Stimulated activated naive CD4-positive, alpha-beta T cell treated with Interleukin-2 at 50 U/mL for 16 hours (primary cell): ENCODE results near the gene CHADL.
A peak's percentile ranks its signal among the peaks of the same experiment; 100 is the strongest.

ENCODE experiments used
- DNase-seq: peaks from one replicate; lab custom pipeline; 2025; lab: John Stamatoyannopoulos, UW

The CHADL gene

GRCh38 chr22:41230401-41230785 is 10.3 kb downstream of the CHADL start:
- no peak for DNase-seq

DNA sequence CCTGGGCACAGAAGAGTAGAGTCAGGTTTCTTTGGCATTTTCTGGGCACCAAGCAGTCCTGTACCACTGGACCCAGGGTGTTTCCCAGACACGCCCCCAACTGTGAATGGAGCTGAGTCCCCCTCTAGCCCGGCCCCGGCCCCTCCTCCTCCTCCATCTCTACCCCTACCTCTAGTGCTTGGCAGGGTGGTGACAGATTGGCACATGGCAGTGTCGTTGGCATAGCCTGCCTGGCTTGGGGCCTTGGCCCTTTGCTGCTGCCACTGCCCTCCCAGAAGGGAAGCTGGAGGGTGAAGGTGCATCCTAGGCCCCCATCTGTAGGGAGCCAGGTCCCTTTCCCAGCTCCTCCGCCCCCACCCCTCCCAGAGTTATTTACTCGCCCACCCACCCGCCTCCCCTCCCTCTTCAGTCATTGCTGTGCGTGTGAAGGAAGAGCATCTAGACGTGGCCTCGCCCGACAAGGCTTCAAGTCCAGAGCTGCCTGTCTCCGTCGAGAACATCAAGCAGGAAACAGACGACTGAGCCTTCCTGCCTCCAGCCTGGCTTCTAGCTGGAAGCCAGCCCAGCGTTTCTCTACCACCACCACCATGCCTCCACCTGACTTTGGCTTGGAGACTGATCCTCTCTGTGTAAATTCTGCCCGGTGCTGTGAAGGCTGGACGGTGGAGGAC is 10.9 kb downstream of the CHADL start:
- DNase-seq: no peak

GRCh38 chr22:41229215-41229614 is 11.5 kb downstream of the CHADL start:
- DNase-seq: no peak

DNA sequence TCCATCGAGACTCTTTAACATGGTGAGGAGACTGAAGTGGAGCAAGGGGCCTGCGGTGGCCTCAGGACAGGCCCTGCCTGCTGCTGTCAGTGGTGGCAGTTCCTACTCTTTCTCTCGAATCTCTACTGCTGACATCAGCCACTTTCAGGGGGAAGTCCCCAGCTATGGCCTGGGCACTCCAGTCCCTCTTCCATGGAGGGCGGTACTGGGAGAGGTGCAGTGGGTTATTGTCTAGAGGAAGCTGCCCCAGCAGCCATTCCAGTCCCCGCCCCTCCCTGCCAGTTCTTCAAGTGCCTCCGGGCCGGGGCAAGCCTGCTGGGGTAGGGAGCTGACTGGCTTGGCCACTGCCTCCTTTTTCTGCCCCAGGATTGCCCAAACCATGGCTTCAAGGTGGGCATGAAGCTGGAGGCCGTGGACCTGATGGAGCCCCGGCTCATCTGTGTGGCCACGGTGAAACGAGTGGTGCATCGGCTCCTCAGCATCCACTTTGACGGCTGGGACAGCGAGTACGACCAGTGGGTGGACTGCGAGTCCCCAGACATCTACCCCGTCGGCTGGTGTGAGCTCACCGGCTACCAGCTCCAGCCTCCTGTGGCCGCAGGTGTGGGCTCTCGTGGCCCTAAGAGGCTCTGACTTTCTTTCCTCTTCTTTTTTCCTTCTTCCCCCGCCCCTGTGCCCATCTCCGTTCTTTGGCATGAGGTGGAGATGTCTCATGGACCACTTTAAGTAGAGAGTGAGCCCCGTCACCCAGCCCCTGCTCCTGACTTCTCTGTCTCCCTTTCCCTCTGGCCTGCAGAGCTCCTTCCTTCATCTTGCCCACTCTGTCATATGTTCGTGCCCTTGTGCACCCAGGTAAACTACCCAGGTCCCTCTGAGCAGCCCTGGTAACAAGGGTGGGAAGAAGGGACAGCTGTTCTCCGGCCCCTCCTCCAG is 13.7 kb downstream of the CHADL start:
- DNase-seq: no peak

- DNase-seq: no peak
Measured at GRCh38 chr22:41223535-41223934, 17.2 kb downstream of the CHADL start.

DNA sequence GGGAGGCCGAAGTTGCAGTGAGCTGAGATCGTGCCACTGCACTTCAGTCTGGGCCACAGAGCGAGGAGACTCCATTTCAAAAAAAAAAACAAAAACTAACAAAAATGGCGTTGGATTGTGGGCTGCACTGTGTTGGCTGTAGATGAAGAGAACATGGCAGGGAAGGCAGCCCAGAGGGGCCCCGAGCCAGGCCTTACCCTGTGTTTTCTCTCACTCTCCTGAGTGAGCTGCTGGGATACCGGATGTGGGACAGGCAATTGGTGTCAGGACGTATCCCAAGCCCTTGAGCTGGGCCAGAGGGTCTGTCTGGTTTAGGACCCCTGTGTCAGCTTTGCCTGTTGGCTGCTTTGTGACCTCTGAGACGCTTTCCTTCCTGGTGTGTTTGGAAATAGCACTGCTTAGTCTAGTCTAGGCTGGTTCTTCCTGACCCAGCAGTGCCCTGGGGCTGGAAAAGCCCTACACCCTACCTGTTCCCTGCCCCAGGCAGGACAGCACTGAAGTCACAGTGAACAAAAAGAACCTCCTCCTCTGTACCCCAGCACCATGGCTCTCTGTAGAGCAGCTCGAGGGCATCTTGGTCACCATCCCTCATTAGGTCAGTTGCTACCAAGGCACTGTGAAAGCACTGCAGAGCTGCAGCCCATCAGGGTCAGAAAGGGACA is 17.8 kb downstream of the CHADL start:
- no peak for DNase-seq

DNA sequence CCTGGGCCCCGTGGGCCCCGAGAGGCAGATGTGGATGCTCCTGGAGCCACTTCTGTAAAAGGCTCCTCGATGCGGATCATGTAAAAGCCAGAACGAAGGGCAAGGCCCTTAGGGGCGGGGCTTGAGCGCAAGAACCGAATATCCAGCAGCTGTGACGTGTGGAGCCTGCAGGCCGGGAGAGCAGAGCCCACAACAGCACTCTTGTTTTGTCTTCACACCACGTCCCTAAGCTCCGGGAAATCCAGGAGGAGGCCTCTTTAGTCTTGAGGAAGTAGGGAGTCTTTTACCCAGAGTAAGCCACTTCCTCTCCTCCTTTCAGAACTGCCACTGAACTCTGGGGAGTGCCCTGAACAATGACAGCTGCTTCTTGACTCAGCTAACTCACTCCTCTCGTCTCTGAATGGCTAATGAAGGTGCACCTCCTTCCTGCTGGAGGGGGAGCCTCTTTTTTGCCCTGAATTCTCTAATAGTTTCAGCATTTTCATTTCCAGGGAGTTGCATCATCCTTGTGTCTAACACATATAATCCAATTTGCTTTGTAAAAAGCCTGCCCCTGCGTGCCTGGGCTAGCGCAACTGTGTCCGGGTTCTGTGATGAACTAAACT is 23.1 kb downstream of the CHADL start:
- peak; percentile 27 for DNase-seq

GRCh38 chr22:41216984-41217383 is 23.7 kb downstream of the CHADL start:
- no peak for DNase-seq

- no peak for DNase-seq
Measured at GRCh38 chr22:41215926-41216325, 24.8 kb downstream of the CHADL start.

DNA sequence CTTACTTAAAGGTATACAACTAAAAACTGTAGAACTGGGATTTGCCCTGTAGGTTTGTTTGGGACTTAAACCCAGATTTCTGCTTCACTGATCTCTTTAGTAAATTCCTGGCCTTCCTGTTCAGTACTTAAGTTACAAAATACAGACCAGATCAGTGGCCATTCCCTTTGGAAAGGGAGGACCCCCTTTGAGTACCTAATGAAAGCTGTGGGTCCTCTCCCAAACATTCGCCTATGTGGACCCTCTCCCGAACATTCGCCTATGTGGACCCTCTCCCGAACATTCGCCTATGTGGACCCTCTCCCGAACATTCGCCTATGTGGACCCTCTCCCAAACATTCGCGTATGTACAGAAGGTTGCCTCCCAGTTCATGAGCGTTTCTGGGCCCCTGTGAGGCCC is 25.3 kb downstream of the CHADL start:
- DNase-seq: no peak

GRCh38 chr22:41206719-41207118 is 34.0 kb downstream of the CHADL start:
- no peak for DNase-seq

DNA sequence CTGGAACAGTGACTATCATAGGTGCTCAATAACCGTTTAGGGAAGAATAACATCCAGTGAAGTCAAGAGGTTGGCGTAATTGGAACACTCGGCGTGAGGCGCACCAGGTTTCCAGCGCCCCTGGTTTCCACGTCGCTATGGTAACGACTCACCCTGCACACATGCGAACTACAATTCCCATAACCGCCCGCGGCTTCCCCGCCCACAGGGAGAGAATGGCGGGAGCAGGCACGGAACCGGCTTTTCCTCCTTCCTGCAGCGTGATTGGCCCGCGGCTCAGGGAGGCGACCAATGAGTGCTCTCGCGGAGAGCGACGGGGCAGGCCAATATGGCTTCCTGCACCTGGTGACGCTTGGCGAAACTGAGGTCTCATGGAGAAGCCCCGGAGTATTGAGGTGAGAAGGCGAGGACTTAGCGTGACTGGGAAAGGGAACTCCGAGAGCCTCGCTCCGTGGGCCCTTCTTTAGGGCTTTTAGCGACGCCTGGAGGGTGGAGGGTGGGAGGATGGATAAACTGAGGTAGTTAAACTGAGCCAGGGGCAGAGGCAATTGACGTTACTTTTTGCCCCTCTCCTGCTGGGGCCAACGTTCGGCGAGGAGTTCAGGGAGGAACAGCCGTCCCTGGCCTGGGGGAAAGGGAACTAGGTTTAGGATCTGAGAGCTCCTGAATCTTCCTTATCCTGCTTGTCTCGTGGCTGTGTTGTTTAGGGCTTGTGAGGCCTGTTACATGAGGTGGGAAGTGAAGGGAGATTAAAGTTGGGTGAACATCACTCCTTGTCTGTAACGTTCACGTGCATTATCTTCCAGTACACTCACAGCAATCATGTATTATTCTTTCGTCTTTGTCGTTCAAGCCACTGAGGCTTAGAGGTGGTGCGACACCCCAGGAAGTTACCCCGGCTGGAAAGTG is 35.5 kb downstream of the CHADL start, which contains the start of gene L3MBTL2:
Gene L3MBTL2 (plus strand): TSS at position 321 of the 909 bp plus-strand sequence. CDS start 51 bp downstream, at position 372.
- DNase-seq: peak; percentile 98

DNA sequence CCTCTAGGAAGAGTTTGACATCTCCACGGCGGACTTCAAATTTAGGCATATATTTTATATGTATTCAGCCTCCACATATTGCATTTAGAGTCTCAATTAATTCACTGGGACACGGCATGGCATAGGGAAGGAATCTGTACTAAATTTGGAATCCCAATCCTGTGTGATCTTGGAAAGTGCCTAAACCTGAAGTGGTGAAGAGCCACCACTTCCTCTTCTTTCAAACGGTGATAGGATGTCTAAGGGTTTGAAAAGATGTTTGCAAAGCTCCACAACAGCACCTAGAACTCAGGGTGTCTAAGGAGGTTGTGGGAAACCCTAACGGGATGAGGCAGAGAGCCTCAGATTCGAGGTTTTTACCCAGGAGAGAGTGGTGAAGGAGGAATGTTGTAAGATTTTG is 36.7 kb downstream of the CHADL start:
- no peak for DNase-seq

DNA sequence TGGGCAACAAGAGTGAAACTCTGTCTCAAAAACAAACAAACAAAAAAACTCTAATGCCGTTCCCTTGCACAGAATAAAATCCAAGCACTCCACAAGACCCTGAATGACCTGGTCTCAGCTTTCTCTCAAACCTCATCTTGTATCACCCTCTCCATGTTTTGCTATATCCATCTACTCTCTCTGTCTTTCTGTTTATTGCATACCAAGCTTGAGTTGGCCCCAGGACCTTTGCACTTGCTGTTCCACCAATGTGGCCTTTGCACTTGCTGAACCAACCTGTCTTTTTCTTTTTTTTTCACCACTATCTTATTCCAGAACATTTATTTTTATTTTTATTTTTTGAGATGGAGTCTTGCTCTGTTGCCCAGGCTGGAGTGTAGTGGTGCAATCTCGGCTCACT is 37.6 kb downstream of the CHADL start:
- DNase-seq: no peak

- DNase-seq: no peak
Measured at GRCh38 chr22:41201141-41201540, 39.6 kb downstream of the CHADL start.

GRCh38 chr22:41198027-41198580 is 42.6 kb downstream of the CHADL start:
- DNase-seq: peak; percentile 63

DNA sequence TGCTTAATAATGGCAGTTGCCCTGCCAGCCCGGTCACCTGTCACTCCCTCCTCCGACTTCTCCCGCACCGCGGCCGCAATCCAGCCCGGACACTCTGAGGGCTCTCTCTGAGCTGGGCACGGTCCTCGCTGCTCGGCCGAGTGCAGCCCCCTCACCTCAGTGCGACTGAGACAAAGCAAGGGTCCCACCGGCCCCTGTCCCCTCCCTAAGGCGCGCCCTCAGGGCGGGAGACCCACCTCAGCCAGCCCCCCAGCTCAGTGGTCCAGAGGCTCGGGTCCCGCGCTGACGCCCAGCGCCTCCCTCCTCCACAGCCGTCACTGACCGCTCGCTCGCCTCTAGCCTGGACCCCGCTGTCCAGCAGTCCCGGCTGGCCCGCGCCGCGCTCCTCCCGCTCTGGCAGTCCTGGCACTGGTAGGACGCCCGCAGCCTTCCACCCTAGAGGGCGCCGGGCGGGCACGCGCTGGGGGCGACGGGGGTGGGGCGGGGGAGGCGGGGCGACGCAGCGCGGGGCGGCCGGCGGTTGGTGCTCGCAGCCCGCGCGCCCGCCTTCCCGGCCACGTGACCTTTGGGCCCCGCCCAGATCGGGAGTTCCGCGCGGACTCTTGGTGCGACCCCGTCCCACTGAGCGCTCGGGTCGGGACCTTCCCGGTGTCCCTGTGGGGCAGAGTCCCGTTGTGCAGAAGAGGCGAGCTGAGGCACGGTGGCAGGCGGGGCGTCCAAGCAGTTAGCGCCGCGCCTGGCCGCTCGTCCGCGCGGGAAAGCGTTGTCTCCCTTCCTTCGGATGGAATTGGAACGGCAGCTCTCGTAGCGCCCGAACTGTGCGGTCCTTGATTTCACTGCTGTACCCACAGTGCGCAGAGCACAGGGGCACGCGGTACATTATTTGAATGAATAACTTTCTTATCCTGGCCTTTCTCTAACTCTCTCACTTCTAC is 43.4 kb downstream of the CHADL start:
- DNase-seq: peak; percentile 84

GRCh38 chr22:41193829-41194228 is 46.9 kb downstream of the CHADL start:
- DNase-seq: no peak

DNA sequence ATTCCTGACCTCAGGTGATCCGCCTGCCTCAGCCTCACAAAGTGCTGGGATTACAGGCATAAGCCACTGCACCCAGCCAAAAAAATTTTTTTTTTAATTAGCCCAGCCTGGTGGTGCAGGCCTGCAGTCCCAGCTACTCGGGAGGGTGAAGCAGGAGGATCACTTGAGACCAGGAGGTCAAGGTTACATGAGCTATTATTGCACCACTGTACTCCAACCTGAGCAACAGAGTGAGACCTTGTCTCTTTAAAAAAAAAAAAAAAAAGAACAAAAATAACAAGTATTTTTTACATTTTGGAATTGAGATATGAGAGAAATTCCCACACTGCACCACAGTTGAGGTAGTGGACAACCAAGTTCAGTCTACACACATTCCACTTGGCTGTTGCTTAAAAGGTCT is 49.3 kb downstream of the CHADL start:
- DNase-seq: no peak

- DNase-seq: no peak
Measured at GRCh38 chr22:41184679-41185078, 56.1 kb downstream of the CHADL start.
